IPS-11a (cell line): ENCODE measurements around the gene ORMDL1.
"Not testable (repeated sequence)": the region's sequence is repeated elsewhere in the genome, so short reads cannot be mapped to it uniquely, and the experiment has no call there.

Experiments used
- H3K4me3 ChIP-seq: one replicate; pipeline ENCODE4 v1.5.1; 2013; ENCODE audit warnings: low read depth, low read length, control low read depth

ORMDL1 gene

DNA sequence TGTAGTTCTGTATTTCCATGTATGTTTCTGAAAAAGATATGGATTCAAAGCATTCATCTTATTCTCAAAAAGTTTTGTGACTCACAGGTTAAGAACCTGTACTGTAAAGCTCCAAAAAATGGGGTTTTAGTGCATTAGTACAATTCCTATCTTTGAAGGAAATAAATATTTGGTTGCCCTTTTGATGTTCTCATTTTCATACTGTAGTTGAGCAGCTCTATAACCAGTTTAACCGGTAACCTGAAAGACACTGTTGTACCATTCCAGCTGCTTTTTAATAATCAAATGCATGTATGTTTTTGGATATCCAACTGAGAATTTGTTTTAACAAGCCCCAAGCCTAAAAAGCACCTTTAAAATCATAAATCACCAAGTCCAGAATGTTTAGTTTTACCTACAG is 11.9 kb downstream of the ORMDL1 start:
- no peak overlapping the region for H3K4me3 ChIP-seq

DNA sequence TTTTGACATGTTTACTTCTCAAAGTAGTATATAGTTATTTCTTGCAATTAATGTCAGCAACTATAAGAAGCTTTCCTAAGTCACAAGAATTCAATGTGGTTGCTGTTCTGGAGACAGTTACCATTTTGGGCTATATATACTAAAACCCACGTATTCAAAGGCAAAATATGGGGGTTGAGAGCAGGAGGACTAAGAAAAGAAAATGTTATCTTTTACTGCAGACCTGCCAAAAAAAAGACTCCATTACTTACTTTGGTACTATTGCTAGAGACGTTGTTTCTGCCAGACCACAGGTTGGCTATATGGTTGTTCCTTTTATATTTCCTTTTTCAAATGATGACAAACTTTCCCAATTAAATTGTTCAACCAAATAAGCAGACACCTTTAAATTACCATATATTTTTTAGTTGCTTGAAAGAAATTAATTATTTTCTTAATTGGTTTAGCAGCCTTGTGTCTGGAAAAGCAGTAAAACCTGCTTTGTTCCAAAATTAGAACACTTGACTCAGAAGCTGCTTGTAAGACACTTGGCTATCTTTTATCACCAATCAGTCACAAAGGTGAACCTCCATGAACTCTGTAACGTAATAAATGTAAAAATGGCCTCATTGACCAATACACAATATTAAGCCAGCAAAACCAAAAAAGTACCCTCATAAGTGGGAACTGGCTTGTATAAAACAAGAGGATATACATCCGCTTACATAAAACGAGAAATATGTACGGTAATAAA is 13.4 kb downstream of the ORMDL1 start:
- no peak overlapping the region for H3K4me3 ChIP-seq

DNA sequence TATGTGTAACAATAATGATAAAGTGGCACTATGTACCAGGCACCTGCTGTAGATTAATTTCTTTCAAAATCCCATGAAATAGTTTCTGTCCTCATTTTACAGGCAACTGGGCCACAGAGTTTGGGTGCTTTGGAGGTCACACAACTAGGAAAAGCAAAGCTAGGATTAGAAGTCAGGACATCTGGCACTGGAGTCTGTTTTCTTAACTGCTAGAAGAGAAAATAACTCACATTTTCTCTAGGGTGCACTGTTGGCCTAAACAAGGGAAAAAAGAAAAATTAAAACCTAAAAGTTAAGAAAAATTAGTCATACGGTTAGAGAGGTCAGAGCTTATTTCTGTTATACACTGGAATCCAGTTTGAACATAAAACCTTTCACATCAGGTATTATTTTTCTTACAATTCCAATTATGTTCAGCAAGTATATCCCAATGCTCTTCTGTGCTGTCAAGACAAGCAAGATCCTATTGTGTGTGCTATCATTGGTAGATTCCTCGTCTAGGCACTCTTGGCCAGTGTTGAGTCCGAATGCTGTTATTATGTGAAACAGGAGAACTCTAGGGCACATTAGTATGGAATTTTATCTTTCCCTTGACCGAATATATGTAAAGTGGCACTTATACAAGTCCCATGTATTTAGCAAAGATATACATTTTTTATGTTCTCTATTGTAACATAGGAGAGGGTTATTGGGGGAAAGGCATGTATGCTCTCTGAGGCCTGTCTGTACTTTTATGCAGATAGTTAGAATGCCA is 20.1 kb downstream of the ORMDL1 start:
- H3K4me3 ChIP-seq, result no peak overlapping the region

DNA sequence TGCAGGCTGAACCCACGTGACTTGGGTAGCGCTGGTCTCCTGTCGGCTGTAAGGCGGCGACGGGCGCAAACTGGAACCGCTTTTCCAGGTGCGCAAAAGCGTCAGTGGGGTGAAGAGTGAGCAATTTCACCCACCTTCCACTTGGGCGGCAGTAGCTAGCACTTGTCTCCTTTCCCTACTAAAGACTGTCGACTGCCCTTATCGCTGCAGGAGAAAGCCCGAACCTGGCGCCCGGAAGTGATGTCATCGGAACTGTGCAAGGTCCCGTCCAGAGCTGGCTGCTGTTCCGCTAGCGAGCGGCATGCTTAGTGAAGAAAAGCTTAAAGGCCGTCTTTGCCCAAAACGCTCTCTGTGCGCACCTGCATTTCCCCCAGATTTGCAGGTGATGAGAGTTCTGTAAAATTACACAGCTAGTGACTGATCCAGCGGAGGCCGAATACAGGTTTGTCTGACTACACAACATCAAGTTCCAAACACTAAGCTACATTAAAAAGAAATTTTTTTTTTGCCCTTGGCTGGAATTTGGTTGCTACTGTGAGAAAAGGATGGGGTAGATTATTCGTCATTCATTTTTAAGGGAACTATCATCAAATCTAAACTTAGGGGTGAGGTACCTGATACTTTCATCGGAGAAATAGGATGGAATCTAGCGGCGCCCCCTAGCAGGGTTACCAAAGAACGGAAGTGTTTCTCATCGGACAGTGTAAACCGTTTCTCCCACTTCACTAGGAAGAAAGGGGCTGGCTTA is 21.4 kb downstream of the ORMDL1 start, which contains the start of gene OSGEPL1:
TSS of gene OSGEPL1 (minus strand) at position 242 of the 748 bp plus-strand sequence. CDS start 1,152 bp downstream, outside the sequence.
- H3K4me3 ChIP-seq, result peak within 1 kb of the TSS; percentile 85

DNA sequence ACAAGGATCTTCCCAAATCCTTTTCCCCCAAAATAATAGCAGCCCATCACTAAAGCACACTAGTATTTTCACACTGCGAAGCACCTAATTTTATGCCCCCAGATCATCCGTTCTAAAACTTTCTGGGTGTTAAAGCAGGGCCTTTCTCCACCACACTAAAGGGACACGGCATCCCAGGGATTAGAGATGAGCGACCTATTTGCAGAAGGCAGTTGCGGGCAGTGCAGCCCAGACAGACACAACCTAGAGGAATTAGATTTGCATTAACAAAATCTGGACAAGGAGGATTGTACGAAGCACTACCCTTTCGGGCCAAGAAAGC is 21.9 kb downstream of the ORMDL1 start:
- peak overlapping the region; percentile 85 for H3K4me3 ChIP-seq

- not testable (repeated sequence) for H3K4me3 ChIP-seq
Observed at GRCh38 chr2:189760154-189760553, 24.0 kb downstream of the ORMDL1 start.

DNA sequence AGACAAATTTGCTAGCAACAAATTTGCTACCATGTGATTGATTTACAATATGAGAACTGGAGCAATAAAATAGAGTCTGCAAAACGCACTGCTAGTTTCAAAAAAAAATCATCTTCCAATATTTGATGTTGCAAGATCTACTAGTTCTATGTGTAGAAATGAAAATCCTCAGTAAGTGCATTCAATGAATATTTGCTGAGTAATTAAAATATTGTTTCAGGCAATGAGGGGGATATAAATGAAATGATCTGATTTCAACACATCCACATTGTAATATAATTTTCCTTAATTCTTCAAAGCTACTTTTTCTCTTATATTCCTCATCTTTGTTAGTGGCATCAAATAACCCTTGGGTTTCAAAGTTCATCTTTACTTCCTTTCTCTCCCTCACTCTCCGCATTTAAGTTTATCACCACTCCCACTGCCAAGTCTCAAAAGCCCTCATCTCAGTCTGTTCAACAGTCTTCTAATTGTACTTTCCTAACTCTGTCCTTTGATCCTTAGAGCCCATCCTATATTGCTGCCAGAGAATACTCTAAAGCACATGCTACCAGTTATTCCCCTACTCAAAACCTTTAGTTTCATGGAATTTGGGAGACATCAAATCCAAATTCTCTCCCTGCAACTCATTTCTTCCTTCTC is 27.7 kb downstream of the ORMDL1 start:
- H3K4me3 ChIP-seq, result no peak overlapping the region

DNA sequence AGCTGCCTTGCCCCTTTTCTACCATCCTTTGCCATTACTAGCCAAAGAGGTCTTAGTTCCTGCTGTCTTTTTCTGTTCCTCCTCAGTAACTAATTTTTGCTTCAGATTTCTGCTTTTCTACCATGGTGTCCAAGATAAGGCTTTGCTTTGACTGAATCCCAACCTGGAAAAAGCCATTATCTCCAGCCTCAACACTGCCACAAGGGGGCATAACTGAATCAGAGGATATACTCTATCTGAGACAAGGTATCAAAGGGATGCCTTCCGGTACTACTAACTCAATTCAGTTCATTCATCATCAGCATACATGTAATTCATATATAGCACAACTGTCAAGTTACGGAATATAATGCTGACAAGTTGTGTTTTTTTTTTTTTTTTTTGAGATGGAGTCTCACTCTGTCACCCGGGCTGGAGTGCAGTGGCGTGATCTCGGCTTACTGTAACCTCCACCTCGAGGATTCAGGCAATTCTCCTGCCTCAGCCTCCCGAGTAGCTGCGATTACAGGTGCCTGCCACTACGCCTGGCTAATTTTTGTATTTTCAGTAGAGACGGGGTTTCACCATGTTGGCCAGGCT is 33.0 kb downstream of the ORMDL1 start:
- no peak overlapping the region for H3K4me3 ChIP-seq

DNA sequence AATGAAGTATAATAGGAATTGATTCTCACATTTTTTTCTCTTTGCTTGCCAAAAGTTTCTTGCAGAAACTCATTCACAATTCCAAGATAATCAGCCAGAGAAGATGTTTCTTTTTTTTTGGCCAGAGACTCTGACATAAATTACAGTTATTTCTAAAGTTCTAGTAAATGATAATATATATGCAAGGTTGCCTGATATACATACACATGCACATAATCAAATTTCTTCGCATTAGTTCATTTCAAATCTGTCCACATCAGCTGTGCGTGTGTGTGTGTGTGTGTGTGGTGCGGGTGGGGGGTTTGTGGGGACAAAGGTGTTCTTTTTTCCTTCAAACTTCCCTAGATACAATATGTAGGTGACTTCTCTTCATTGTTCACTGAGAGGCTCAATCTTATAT is 54.7 kb downstream of the ORMDL1 start:
- no peak overlapping the region for H3K4me3 ChIP-seq

DNA sequence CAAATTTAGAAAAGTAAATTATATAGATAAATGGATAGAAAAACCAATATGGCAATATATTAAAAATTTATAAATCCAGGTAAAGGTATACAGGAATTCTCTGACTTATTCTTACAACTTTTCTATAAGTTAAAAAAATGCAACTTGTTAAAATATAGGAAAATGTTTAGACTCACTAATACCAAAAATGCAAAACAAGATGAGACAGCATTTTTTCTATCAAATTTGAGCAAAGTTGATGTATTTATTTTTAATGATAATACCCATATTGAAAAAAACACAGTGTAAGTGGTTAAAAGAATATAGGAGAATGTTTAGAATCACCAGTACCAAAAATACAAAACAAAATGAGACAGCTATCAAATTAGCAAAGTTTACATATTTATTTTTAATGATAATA is 57.3 kb downstream of the ORMDL1 start:
- no peak overlapping the region for H3K4me3 ChIP-seq

GRCh38 chr2:189726271-189726670 is 57.9 kb downstream of the ORMDL1 start:
- H3K4me3 ChIP-seq, result no peak overlapping the region

GRCh38 chr2:189723192-189723591 is 60.9 kb downstream of the ORMDL1 start:
- H3K4me3 ChIP-seq, result no peak overlapping the region
